Upper lobe of left lung (tissue), 4 donors: ENCODE results near the gene SAXO1.

ENCODE experiments used
- POLR2A ChIP-seq, 4 donors: fragments of 450-650 bp; IDR thresholded peaks; one replicate each; pipeline ENCODE4 v1.5.1; 2016 to 2017; ENCODE audit warnings: antibody characterized with exemption in 4 of 4, mild to moderate bottlenecking in 2 of 4
- POLR2AphosphoS5 ChIP-seq, 2 donors: sonication (generic); formaldehyde crosslinking; IDR thresholded peaks; one replicate each; pipeline ENCODE4 v1.5.1; 2017; ENCODE audit warnings: antibody characterized with exemption in 2 of 2
- TF ChIP-seq, protein P1 (sequence below), 6 experiments: fragments of 450-650 bp in 4 of 6; fragments of 200-600 bp in 2 of 6; sonication (generic) in 2 of 6; IDR thresholded peaks; one replicate each; pipeline ENCODE4 v1.5.1; 2016 to 2019; ENCODE audit warnings: antibody characterized with exemption in 6 of 6

DNA sequence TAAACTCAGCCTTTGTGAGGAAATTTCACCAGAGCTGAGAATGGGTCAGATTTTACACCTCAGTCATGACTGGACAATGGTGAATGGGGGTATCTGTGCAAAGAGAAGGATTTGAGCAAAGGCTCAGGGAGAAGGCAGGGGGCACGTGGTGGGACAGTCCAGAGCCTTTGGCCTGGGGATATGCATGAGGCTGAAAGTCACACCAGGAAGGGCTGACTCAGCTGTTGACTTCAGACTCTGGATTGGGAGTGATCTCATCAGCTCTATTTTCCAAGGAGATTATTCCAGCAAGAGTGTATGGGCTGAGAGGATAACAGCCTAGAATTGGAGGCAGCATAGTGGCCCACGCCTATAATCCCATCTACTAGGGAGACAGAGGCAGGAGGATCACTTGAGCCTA, 53.6 kb downstream of the SAXO1 start:
- TF ChIP-seq, protein P1, sequence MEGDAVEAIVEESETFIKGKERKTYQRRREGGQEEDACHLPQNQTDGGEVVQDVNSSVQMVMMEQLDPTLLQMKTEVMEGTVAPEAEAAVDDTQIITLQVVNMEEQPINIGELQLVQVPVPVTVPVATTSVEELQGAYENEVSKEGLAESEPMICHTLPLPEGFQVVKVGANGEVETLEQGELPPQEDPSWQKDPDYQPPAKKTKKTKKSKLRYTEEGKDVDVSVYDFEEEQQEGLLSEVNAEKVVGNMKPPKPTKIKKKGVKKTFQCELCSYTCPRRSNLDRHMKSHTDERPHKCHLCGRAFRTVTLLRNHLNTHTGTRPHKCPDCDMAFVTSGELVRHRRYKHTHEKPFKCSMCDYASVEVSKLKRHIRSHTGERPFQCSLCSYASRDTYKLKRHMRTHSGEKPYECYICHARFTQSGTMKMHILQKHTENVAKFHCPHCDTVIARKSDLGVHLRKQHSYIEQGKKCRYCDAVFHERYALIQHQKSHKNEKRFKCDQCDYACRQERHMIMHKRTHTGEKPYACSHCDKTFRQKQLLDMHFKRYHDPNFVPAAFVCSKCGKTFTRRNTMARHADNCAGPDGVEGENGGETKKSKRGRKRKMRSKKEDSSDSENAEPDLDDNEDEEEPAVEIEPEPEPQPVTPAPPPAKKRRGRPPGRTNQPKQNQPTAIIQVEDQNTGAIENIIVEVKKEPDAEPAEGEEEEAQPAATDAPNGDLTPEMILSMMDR (IDR thresholded peaks at IDR 0.05) = no peak
- TF ChIP-seq POLR2A (IDR thresholded peaks at IDR 0.05) (no peak), POLR2AphosphoS5 (IDR thresholded peaks at IDR 0.05) (no peak)
